GM21360 (cell line): ENCODE data around the gene TNKS1BP1.
"Not testable (repeated sequence)": the region's sequence is repeated elsewhere in the genome, so short reads cannot be mapped to it uniquely, and the experiment has no call there.

Experiments
- ATAC-seq: cut with Tn5 transposase; IDR thresholded peaks from one replicate; pipeline ENCODE4 v1.9.1; 2021; ENCODE audit warnings: mild to moderate bottlenecking, moderate library complexity; ENCODE audit not compliant: unreplicated experiment

The TNKS1BP1 gene

DNA sequence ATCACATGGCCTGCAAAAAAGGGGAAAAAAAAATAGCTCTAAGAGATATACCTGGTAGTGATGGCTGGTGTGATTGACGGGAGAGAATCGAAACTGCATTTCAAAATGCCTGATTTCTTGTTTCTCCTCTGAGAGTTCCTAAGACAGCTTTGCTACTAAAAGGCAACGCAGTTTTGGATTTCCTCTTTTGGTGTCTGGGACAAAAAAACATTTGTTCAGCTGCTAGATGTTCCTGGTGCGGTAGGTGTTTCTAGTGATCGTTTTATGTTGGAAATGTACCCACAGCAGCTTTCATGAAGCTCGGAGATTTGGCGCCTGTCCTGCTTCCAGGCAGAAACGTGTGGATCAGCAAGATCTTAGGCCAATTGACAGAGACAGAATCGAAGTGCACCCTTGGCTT, 31.5 kb upstream of the TNKS1BP1 start:
- ATAC-seq = no peak

DNA sequence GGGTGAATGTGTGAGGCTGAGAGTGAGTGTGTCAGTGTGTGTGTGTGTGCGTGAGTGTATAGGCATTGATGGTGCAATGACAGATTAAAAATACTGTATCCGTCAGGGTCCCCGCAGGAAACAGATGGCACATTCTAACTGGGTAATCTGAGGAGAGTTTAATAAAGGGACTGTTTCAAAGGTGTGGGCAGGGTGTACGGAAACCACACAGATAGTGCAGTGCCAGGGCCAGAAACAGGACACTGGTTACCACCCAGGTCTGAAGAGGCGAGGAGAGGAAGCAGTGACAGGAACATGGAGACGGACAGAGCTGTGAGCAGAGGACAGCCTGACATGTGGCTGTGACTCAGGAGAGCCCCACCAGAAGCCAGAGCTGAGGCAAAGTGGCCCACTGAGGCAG, 29.9 kb upstream of the TNKS1BP1 start:
- ATAC-seq = no peak

DNA sequence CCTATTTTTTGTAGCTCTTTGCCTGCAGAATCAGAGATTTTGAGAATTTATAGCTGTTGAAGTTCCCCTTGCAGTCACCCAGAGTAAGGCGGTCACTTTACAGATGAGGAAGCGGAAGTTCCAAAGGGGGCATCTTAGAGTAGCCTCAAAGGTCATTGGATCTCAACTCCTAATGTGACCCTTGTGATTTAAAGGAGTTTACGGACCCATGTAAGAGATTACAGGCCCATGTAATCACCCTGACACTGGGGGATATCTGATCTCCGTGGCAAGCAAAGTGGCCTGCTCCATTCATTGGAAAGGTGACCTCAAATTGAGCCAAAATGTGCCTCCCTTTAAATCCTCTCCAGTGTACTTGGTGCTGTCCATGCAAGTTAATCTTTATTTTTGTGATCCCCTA, 29.1 kb upstream of the TNKS1BP1 start:
- ATAC-seq = no peak

DNA sequence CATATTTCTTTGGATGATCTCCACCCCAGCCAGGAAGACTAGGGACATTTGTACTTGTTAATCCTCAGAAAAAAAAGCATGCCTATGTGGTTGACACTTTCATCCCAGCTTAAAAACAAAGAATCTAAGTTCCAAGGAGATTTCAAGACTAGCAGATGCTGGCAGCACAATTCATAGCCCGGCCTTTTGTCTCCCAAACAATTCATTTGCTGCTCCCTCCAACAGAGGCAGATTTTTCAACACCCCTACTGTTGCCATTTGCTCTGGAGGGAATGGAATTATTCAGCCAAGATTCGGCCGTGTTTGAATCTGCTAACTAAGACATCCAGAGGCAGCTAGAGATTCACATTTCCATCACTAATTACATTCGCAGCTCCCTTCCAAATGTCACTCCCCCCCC, 28.7 kb upstream of the TNKS1BP1 start:
- ATAC-seq = no peak

DNA sequence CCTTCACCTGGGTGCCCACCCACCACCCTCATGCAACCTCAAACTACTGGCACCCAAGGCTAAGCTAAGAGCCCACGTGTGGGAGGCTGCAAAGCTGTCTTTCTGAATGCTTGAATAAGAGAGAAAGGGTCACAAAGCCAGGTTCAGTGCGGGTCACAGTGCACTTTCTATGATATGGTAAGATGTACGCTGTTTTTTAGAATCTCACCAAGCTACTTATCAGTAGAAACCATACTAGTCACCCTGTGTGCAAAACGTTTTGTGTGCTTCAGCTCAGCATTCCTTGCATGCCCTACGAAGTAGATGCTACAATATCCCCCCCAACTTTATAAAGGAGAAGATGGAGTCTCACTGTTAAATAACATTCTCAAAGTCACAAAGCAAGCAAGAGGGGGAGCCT, 28.3 kb upstream of the TNKS1BP1 start:
- ATAC-seq = no peak

DNA sequence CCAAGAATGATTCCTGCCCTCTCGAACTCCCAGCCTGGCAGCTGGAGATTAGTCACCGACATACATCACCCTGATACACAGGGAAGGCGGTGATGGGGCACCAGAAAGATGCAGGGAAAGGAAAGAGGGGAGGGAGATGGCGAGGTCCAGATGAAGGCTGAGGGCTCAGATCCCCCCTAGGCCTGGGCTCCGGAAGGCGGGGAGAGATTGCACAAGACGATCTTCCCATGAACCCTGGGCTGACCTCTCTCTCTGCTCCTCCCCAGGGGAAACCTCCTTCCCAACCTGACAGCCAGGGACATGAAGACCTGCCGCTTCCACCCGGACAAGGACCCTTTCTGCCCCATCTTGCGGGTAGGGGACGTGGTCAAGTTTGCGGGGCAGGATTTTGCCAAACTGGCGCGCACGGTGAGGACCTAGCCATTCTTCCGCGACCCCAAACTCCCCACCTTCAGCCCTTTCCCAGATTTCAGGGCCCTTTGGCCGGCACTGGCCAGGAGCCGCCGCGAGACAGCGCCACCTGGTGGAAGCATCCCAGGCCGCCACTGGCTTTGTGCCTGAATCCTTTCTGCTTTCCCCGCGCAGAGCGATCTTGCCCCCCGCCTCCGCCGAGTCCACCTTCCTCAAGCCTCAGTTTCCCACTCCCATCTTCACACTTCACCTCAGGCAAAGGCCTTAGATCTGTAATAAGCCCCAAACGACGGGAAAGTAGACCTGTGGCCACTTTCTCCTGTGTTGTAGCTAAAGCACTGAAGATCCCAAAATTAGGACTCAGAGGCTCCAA, 24.9 kb upstream of the TNKS1BP1 start:
- ATAC-seq = no peak

DNA sequence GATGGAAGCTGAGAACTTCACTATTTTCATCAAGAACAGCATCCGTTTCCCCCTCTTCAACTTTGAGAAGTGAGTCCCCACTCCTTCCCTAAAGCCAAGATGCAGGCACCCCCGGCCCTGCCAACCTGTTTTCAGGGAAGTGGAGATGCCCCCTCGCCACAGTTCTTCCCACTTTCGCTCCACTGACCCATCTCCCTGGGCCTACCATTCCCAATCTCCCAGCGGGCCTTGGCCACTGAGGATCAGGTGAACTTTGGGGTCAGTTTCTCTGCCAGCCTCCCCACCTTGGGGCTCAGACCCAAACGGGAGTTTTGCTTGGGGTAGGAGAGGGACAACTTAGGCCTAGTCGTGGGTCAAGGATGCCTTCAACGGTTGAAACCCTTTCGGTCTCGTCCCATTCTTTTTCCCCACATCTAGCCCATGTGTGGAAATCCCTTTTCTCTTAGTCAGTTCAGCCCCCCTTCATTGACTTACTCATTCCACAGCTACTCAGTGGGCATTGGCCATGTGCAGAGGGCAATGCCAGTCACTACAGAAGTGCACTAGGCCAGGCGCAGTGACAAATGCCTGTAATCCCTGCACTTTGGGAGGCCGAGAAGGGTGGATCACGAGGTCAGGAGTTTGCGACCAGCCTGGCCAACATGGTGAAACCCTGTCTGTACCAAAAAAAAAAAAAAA, 24.0 kb upstream of the TNKS1BP1 start:
- ATAC-seq = no peak

DNA sequence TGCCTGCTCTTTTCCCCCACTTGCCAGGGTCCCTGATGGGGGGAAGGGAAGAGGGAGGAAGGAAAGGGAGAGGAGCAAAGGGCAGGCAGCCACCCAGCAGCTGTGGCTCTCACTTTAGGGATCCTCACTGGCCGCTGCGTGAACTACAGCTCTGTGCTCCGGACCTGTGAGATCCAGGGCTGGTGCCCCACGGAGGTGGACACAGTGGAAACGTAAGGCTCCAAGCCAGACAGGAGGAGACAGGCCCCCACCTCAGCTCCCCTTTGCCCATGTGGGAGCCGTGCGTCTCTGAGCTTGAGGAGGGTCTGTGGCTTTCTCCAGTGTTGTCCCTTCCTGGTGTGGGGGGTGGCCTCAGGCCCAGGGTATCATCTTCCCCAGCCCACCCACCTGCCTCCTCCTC, 23.3 kb upstream of the TNKS1BP1 start:
- ATAC-seq = no peak

DNA sequence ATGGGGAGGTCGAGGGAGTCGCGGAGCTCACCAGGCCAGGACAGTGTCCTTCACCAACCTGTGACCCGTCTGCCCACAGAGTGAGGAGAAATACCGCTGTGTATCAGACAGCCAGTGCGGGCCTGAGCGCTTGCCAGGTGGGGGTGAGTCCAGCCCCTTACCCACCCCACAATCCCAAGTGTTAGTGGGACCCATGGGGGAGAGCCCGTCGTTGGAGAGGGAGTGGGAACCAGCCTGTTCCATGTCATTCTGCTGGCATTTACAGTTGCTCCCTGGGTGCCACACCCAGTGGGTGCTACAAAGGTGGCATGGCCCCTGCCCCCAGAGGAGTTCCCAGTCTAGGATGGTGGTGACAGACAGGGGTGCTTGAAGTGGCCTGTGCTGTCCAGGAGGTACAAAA, 22.6 kb upstream of the TNKS1BP1 start:
- ATAC-seq = no peak

DNA sequence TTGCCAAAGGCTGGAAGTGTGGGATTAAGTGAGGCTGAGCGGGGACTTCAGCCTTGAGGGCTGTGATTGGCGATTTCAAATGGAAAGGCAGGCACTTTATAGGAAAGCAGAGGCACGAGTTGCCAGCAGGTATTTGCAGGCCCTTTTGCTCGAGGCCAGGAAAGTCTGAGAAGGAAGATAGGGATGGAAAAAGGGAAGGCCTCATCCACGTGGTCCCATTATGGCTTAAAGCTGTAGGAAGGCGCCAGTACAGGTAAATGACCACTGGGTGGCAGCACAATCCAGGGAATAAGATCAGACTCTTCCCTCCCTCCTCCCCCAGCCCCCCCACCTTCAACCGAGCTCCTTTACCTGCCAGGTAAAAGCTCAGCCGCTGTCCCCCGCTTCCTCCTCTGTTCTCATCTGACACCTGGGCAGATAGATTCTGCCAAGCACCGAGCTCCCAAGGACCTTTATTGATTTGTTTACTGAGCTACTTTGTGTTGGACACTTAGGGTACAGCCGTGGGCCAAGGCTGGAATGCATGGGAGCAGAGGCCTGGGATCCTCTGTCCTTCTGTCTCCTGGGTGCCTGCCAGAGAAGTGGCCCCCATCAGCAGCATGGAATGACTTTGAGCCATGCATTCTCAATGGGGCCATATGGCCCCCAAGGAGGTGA, 20.9 kb upstream of the TNKS1BP1 start:
- peak; percentile 54 for ATAC-seq

DNA sequence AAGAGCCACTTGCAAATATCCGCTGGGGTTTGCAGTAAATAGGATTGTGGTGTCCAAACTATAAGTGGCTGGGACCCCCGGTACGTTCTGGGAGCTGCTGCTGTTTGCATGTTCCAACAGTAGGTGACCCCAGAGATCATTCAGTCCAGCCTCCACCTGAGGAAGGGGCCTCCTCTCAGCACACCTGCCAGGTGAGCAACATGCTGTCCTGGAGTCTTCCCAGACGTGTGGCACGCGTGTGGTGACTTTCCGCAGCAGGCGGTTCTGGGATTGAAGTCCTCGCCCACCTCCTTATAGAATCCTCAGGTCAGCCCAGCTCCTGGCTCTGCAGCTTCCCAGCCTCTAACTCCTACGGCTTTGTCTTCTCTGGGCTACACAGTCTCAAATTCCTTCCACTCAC, 20.1 kb upstream of the TNKS1BP1 start:
- no peak for ATAC-seq

DNA sequence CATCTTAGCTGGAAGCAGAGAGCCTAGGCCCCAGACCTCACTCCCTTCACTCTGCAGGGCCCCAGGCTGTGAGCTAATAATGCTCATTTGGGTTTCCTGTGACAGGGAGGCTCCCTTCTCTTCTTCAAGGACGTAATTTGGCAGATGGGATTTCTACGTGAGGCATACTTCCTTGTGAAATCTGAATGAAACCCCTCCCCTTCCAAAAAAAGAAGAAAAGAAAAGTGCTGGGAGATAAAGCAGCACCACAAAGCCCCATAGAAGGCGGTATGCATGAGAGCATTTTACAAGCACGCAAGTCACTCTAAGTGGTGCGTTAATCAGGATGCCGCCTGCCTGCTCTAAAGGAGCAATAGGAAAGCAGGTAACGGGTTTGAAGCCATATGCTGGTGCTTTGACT, 19.1 kb upstream of the TNKS1BP1 start:
- ATAC-seq = no peak

DNA sequence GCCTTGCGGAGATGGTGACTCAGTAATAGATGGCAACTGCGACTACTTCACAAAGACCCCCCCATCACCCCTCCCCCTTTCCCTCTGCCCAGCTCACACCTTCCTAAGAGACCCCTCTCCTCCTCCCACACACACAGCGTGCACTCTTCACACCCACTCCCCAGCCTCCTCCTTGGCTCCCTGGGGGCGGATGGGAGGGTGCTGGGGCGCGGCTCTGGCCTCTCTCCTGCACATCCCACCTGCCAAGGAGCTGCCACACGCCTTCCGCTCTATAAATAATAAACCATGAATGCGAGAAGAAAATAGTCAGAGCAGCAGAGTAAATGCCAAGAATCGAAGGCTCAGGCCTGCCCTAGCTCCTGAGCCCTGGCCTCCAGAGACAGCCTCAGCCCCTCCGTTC, 17.9 kb upstream of the TNKS1BP1 start:
- ATAC-seq = no peak

DNA sequence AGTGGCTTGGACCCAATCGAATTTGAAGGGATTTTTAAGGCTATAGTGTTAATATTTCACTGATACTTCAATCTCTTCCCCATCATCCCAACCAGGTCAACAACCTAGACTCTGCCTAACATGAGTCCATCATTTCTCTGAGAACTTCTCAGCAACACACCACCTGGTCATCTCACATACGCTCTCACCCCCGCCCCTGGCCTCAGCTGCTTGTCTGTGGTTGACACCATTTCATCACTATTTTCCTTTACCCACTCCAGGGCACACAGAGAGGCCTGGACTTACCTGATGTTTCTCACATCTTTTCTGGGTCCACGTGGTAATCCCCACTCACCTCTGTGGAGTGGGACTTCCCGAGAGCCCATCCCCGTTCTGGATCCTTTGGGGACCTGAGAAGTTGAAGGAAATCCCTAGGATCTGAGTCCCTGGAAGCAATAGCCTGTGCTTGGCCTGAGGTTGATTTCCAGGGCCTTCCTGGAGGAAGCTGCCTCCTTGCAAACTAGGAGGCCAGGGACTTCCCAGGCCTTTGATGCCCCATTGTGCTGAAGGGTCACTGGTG, 16.6 kb upstream of the TNKS1BP1 start:
- no peak for ATAC-seq

DNA sequence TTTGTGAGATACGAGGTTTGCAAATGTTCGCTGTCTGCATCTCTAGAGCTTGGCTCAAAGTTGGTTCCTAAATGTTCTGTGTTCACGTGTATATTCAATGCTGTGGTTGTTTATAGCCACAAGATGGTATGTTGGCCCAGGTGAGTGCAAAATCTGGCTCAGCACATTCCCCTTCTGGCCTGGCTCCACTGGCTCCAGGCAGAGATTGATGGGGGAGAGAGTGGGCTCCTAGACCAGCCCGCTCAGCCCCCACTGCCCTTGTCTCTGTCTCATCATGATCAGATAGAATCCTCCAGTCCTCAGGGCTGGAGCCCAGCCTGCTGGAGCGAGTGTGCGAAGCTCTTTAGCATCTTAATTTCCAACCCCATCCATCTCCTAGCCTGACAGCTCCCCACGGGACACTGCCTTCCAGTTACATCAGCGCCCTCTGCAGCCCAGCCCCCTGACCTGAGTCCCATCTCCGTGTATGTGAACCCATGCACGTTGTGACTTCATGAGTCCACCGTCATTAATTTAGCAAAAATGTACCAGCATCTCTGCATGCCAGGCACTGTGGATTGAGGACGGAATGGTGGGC, 15.4 kb upstream of the TNKS1BP1 start:
- no peak for ATAC-seq

DNA sequence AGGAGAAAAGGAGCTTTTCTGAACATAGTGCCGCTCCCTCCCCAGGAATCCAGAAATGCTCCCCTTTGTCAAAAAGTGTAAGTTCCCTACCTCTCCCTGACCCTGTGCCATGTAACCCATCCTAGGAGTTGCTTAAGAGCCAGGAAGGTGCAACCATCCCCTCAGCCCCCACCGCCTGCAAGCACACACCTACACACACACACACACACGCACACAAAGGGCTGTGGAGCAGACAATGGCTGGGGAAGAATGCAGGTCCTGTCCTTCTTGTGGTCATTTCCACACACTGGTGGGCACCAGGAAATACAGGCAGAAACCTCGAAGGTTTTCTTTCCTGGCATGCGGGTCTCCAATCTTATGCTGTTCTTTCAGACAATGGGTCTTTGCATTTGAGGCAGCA, 14.6 kb upstream of the TNKS1BP1 start:
- no peak for ATAC-seq

DNA sequence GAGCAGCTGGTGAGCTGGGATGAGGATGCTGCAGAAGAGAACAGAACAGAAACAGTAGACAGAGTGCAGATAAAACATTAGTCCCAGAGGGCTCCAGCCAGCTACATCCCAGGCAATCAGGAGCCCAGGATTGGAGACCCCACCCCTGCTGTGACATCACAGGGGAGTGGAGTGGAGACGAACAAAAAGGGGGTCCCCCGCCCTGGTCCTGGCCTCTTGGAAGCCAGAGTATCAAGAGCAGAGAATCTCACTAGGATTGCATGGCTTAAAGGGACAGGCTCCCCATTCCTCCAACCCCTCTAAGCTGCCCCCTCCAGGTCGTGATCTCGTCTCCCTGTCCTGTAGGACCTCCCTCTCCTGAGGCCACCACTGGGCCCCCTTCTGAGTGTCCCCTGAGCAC, 13.4 kb upstream of the TNKS1BP1 start, which contains the start of gene P2RX3:
P2RX3 (plus strand) TSS at position 211 of the 400 bp plus-strand sequence. CDS start 199 bp downstream, outside the sequence.
- no peak for ATAC-seq

DNA sequence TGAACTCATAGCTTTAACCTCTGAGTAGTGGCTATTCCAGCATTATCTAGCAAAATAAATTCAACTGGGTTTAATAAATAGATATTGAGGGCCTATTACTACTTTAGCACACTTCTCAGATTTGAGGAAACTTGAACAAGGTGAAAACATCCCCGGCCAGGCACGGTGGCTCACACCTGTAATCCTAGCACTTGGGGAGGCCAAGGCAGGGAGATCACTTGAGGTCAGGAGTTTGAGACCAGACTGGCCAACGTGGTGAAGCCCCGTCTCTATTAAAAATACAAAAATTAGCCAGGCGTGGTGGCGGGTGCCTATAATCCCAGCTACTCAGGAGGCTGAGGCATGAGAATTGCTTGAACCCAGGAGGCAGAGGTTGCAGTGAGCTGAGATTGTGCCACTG, 12.1 kb upstream of the TNKS1BP1 start:
- ATAC-seq = not testable (repeated sequence)

DNA sequence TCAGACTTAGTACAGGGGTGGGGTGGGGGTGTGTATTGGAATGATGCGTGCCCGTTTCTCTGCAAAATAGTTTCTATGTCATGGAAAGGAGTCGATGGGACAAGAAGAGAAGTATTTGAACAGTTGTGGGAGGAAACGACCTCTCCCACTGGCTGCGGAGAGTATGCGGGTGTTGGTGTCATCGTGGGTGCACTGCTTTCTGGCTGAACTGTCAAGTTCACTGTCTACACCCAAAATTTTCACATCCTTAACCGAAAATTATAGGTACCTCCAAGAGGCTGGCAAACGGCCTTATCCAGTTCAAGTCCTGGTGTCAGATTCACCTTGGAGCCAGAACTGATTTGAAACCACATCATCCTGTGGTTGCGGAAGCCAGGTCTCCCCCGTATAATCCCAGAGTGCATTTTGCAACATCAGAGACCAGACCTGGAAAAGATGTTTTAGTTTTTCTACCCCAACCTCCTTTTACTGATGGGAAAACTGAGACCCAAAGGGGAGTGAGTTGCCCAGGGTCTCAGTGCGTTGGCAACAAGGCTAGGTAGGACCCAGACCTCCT, 11.4 kb upstream of the TNKS1BP1 start:
- ATAC-seq = peak; percentile 2

DNA sequence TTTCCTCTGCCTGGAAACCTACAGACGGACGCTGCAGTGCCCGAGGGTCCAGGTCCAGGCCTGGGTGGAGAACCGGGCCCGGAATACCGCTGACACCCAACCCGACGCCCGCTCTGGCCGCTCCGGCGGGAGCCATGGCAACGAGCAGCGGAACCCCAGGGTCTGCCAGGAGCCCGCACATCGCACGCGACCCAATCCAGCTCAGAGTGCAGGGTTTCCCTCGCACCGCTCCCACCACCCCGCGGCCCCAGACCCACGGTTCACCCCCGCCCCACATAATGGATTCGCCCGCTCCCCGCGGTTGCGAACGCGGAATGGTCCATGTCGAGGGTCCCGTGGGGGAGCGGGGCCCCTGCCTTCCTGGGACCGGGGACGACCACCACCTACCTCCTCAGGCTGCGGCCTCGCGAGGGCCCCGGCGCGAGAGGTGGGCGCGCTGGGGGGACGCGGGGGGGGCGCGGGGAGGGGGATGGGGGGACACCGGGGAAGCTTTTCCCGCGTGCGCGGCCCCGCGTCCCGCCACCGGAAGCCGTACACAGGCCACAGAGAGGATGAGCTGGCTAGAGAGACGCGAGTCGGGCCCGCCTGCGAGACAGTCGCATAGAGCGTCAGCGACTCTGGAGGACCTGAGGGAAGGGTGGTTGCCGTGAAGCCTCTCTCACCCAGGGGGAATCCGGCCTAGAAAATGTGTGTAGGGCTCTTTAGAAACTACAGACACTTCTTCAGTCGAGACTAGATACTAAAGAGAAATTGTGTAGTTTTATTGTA, 10.8 kb upstream of the TNKS1BP1 start, which contains the start of gene SSRP1:
SSRP1 (minus strand) TSS at position 550 of the 768 bp plus-strand sequence. CDS start 771 bp downstream, outside the sequence.
- peak; percentile 99 for ATAC-seq
